SJSA1 (cell line): ENCODE results near the gene CD209. TPM values are rescaled to one million over a fixed set of nuclear protein-coding genes. Genes with fewer than 3 reads are reported as not detected.

ENCODE experiments used
- DNase-seq, 2 experiments: peaks; one replicate each; pipeline ENCODE4 v3.0.0-alpha.2; 2015 to 2020; ENCODE audit warnings: low spot score in 2 of 2, low read depth in 1 of 2
- H3K27ac ChIP-seq: fragments of 250-450 bp; sonication (Bioruptor Pico); 2 replicates; pipeline ENCODE4 v1.5.1; 2020; ENCODE audit warnings: mild to moderate bottlenecking, moderate library complexity
- H3K27me3 ChIP-seq: fragments of 250-450 bp; sonication (Bioruptor Pico); replicated peaks from 2 replicates; pipeline ENCODE4 v1.5.1; 2020; ENCODE audit warnings: mild to moderate bottlenecking, moderate library complexity
- H3K36me3 ChIP-seq: fragments of 250-450 bp; sonication (Bioruptor Pico); 2 replicates; pipeline ENCODE4 v1.5.1; 2020; ENCODE audit warnings: mild to moderate bottlenecking
- H3K4me1 ChIP-seq: fragments of 250-450 bp; sonication (Bioruptor Pico); replicated peaks from 2 replicates; pipeline ENCODE4 v1.6.1; 2021; ENCODE audit warnings: mild to moderate bottlenecking
- H3K4me3 ChIP-seq: fragments of 250-450 bp; sonication (Bioruptor Pico); 2 replicates; pipeline ENCODE4 v1.5.1; 2020; ENCODE audit warnings: mild to moderate bottlenecking
- H3K9me3 ChIP-seq: fragments of 250-450 bp; sonication (Bioruptor Pico); replicated peaks from 2 replicates; pipeline ENCODE4 v1.5.1; 2020; ENCODE audit warnings: mild to moderate bottlenecking
- total RNA-seq: library from RNA; depleted of rRNA; stranded (reverse); fragments of >200 nt; shearing (Covaris generic); gene quantifications from 2 replicates; pipeline ENCODE4 v1.2.3, GENCODE V29; 2014

The CD209 gene
- total RNA-seq, 1 experiment from 2014 or later, result not detected

DNA sequence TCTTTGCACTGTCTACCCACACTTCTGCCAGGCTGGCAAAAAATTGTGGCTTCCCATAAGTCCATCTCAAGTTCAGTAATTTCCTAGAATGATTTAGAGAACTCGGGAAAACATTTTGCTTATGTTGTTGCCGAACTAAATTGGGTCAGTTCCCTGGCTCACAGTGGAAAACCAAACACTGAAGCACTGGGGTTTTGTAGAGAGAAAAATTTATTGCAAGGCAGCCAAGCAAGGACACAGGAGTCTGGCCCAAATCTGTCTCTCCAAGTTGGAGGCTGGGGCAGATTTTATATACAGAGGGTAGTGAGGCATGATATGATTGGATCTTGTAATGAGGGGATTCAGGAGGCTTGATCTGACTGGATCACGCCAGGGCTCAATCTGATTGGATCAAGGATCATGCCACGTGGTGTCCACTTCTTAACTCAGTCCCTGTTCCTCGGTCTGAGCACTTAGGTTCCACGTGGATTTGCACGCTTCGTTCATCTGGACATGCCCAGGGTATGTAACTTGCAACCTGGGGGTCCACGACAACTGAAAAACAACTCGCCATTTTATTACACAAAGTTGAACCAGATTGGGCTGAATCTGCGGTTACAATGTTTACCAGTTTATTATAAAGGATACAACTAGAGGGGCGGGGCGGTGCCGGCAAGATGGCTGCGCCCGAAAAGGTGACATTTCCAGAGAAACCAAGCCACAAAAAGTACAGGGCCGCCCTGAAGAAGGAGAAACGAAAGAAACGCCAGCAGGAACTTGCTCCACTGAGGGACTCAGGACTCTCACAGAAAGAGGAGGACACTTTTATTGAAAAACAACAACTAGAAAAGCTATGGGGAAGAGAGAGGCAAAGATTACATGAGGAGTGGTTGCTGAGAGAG lies 7.3 kb downstream of the CD209 start:
- DNase-seq, result no peak
- Histone ChIP-seq H3K4me3 (no peak overlapping the region), H3K27ac (no peak overlapping the region), H3K9me3 (no peaks in the 10 kb centered on the region), H3K36me3 (no peaks in the 10 kb centered on the region), H3K4me1 (no peaks in the 10 kb centered on the region), H3K27me3 (0 out of 2 replicates have a peak, but pooled peaks cover 5% of the 10 kb centered on the region)

DNA sequence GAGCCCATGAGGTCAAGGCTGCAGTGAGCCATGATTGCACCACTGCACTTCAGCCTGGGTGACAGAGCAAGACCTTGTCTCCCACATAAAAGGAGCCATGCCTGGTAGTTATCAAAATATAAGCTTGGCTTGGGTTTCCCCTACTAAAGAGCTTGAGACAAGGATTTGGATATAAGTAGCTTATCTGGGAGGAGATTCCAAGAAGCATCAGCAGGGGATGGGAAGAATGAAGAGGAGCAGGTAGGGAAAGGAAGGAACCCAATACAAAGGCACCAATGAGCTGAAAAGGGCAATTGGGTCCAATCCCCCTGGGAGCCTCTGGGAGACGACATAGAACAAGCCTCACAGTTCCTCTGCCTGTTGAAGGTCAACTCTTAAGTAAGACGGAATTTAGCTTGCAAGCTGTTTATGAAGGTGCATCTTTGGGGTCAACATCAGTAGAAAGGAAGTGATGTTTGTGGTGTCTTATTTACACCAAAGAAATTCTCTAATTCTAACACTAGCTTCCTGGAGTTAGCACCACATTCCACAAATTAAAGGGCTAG lies 8.1 kb downstream of the CD209 start:
- no peaks in the 10 kb centered on the region for H3K36me3 ChIP-seq
- no peaks in the 10 kb centered on the region for H3K4me1 ChIP-seq
- no peak overlapping the region for H3K4me3 ChIP-seq
- 0 out of 2 replicates have a peak, but pooled peaks cover 5% of the 10 kb centered on the region for H3K27me3 ChIP-seq
- no peak for DNase-seq
- H3K9me3 ChIP-seq, result no peaks in the 10 kb centered on the region
- no peak overlapping the region for H3K27ac ChIP-seq

DNA sequence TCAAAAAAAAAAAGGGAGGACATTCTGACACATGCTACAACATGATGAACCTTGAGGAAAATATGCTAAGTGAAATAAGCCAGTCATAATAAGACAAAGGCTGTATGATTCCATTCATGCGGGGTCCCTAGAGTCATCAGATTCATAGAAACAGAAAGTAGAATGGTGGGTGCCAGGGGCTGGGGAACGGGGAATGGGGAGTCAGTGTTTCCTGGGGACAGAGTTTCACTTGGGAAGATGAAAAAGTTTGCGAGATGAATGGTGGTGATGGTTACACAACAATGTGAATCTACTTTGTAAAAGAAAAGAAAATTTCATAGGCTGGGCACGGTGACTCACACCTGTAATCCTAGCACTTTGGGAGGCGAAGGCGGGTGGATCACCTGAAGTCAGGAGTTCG lies 9.3 kb downstream of the CD209 start:
- Histone ChIP-seq H3K36me3 (no peaks in the 10 kb centered on the region), H3K4me1 (no peaks in the 10 kb centered on the region), H3K27ac (no peak overlapping the region), H3K4me3 (no peak overlapping the region), H3K9me3 (no peaks in the 10 kb centered on the region), H3K27me3 (0 out of 2 replicates have a peak, but pooled peaks cover 5% of the 10 kb centered on the region)
- no peak for DNase-seq

DNA sequence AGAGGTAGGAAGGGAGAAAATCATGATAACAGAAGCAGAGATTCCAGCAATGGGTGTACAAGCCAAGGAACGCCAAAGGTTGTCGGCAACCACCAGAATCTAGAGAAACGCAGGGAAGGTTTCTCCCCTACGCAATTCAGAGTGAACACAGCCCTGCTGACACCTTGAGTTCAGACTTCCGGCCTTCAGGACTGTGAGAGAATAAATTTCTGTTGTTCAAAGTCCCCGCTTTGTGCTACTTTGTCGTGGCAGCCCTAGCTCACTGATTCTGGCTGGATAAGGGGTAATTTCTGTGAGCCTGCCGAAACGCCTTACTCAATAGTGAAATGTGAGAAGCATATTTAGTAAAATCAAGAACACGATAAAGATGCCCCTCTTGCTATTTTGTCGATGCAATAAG lies 10.1 kb downstream of the CD209 start:
- no peak for DNase-seq
- H3K4me1 ChIP-seq, result no peaks in the 10 kb centered on the region
- H3K27me3 ChIP-seq, result peaks cover 8% of the 10 kb centered on the region
- no peak overlapping the region for H3K27ac ChIP-seq
- no peak overlapping the region for H3K4me3 ChIP-seq
- no peaks in the 10 kb centered on the region for H3K9me3 ChIP-seq
- no peaks in the 10 kb centered on the region for H3K36me3 ChIP-seq

GRCh38 chr19:7736148-7736547 lies 11.2 kb downstream of the CD209 start:
- peaks cover 12% of the 10 kb centered on the region for H3K27me3 ChIP-seq
- no peaks in the 10 kb centered on the region for H3K4me1 ChIP-seq
- no peaks in the 10 kb centered on the region for H3K9me3 ChIP-seq
- no peak for DNase-seq
- no peak overlapping the region for H3K27ac ChIP-seq
- H3K4me3 ChIP-seq, result no peak overlapping the region
- H3K36me3 ChIP-seq, result no peaks in the 10 kb centered on the region

- Histone ChIP-seq H3K27ac (no peak overlapping the region), H3K4me1 (no peaks in the 10 kb centered on the region), H3K4me3 (no peak overlapping the region), H3K9me3 (no peaks in the 10 kb centered on the region), H3K27me3 (peaks cover 16% of the 10 kb centered on the region), H3K36me3 (no peaks in the 10 kb centered on the region)
- no peak for DNase-seq
Observed at GRCh38 chr19:7734220-7735203, 12.8 kb downstream of the CD209 start.

GRCh38 chr19:7733376-7733775 lies 14.0 kb downstream of the CD209 start:
- H3K4me1 ChIP-seq, result no peaks in the 10 kb centered on the region
- no peak overlapping the region for H3K27ac ChIP-seq
- no peaks in the 10 kb centered on the region for H3K36me3 ChIP-seq
- H3K9me3 ChIP-seq, result no peaks in the 10 kb centered on the region
- no peak for DNase-seq
- peaks cover 25% of the 10 kb centered on the region for H3K27me3 ChIP-seq
- no peak overlapping the region for H3K4me3 ChIP-seq

DNA sequence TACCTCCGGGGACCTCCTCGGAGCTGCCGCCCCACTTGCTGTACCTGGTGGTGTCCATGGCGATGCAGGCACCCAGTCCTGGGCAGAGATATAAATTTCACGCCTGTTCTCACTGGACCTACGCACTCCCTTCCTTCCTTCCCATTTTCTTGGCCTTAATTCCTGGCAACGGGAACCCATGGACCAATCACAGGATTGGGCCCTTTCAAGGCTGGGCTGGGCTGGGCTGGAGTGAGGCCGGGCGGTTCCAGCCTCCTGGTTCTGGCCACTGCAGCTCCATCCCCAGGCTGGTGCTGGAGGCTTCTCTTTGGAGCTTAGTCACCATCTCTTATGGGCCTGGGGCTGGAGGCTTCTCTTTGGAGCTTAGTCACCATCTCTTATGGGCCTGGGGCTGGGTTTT lies 15.3 kb downstream of the CD209 start, which contains the start of gene CLEC4G:
TSS of gene CLEC4G (minus strand) at position 66 of the 400 bp plus-strand sequence. CDS start at position 58, 8 bp downstream.
- no peaks in the 10 kb centered on the region for H3K4me1 ChIP-seq
- H3K9me3 ChIP-seq, result no peaks in the 10 kb centered on the region
- DNase-seq, result no peak
- no peak within 1 kb of the TSS for H3K4me3 ChIP-seq
- H3K27ac ChIP-seq, result no peak within 1 kb of the TSS
- H3K27me3 ChIP-seq, result peaks cover 32% of the 10 kb centered on the region
- no peaks in the 10 kb centered on the region for H3K36me3 ChIP-seq

DNA sequence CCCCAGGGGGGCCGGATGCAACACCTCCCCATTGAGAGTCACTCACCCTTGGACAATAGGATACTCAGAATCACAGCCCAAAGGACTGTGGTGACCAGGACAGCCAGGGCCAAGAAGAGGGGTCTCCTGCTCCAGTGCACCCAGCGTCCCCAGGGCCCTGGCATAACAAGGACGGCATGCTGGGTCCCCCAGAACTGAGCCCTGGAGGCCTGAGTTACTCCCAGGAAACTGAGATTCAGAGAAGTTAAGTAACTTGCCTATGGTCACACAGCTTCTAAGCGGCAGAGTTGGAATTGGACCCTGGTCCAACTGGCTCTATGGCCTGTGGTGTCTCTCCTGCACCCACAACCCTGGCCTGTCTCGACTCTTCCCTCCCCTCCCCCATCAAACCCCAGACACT lies 15.7 kb downstream of the CD209 start:
- DNase-seq, result no peak
- no peaks in the 10 kb centered on the region for H3K4me1 ChIP-seq
- H3K9me3 ChIP-seq, result no peaks in the 10 kb centered on the region
- no peak overlapping the region for H3K4me3 ChIP-seq
- no peak overlapping the region for H3K27ac ChIP-seq
- peaks cover 35% of the 10 kb centered on the region for H3K27me3 ChIP-seq
- H3K36me3 ChIP-seq, result no peaks in the 10 kb centered on the region

DNA sequence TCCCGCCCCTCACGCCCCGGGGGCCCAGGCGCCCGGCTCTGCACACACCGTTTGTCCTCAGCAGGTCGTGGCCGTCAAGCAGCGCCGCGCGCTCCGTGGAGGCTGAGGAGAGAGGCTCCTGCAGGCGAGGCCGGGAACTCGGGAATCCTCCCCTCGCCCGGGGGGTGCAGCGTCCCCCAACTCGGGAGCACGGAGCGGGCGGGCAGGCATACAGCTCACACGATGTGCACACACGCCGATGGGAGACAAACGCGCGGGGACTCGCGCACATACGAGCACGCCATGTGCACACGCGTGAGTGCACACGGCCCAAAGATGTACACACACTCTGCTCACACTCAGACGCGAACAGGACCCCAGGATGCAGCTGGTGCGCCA lies 16.1 kb downstream of the CD209 start:
- Histone ChIP-seq H3K36me3 (no peaks in the 10 kb centered on the region), H3K4me3 (no peak overlapping the region), H3K27me3 (peaks cover 37% of the 10 kb centered on the region), H3K27ac (no peak overlapping the region), H3K4me1 (no peaks in the 10 kb centered on the region), H3K9me3 (no peaks in the 10 kb centered on the region)
- DNase-seq, result no peak

GRCh38 chr19:7730286-7731217 lies 16.8 kb downstream of the CD209 start:
- Histone ChIP-seq H3K4me1 (no peaks in the 10 kb centered on the region), H3K36me3 (no peaks in the 10 kb centered on the region), H3K9me3 (no peaks in the 10 kb centered on the region), H3K27me3 (peaks cover 37% of the 10 kb centered on the region), H3K27ac (no peak overlapping the region), H3K4me3 (no peak overlapping the region)
- no peak for DNase-seq

GRCh38 chr19:7729831-7730285 lies 17.5 kb downstream of the CD209 start:
- DNase-seq, result no peak
- Histone ChIP-seq H3K4me1 (no peaks in the 10 kb centered on the region), H3K4me3 (no peak overlapping the region), H3K27ac (no peak overlapping the region), H3K9me3 (no peaks in the 10 kb centered on the region), H3K36me3 (no peaks in the 10 kb centered on the region), H3K27me3 (peaks cover 37% of the 10 kb centered on the region)

GRCh38 chr19:7729211-7729610 lies 18.1 kb downstream of the CD209 start:
- H3K27me3 ChIP-seq, result peaks cover 41% of the 10 kb centered on the region
- H3K4me3 ChIP-seq, result no peak overlapping the region
- H3K9me3 ChIP-seq, result no peaks in the 10 kb centered on the region
- H3K27ac ChIP-seq, result no peak overlapping the region
- no peaks in the 10 kb centered on the region for H3K4me1 ChIP-seq
- DNase-seq, result no peak
- H3K36me3 ChIP-seq, result no peaks in the 10 kb centered on the region
